Stimulated activated CD4-positive, alpha-beta T cell treated with anti-CD3 and anti-CD28 coated beads, Interleukin-4, amount 100 ng/mL, for 4 hours (primary cell): ENCODE measurements around the gene EPHB1.
"Not testable (repeated sequence)": the region's sequence is repeated elsewhere in the genome, so short reads cannot be mapped to it uniquely, and the experiment has no call there.

ENCODE experiments used
- DNase-seq, 2 experiments: peaks; one replicate each; pipeline ENCODE4 v3.0.0-alpha.2; 2020

Gene EPHB1

GRCh38 chr3:135056733-135057310 is 261.8 kb downstream of the EPHB1 start:
- DNase-seq: no peak

GRCh38 chr3:135057996-135058395 is 262.9 kb downstream of the EPHB1 start:
- DNase-seq: no peak

GRCh38 chr3:135059580-135059979 is 264.5 kb downstream of the EPHB1 start:
- no peak for DNase-seq

- DNase-seq: not testable (repeated sequence)
Measured at GRCh38 chr3:135066844-135067727, 272.0 kb downstream of the EPHB1 start.

GRCh38 chr3:135068011-135068410 is 273.0 kb downstream of the EPHB1 start:
- no peak for DNase-seq

GRCh38 chr3:135069406-135069805 is 274.3 kb downstream of the EPHB1 start:
- no peak for DNase-seq

- DNase-seq: no peak
Measured at GRCh38 chr3:135071483-135071882, 276.4 kb downstream of the EPHB1 start.

- no peak for DNase-seq
Measured at GRCh38 chr3:135072431-135072830, 277.4 kb downstream of the EPHB1 start.

- no peak for DNase-seq
Measured at GRCh38 chr3:135075157-135075556, 280.1 kb downstream of the EPHB1 start.

- DNase-seq: no peak
Measured at GRCh38 chr3:135076341-135076740, 281.3 kb downstream of the EPHB1 start.

- no peak for DNase-seq
Measured at GRCh38 chr3:135077186-135077585, 282.1 kb downstream of the EPHB1 start.

GRCh38 chr3:135078283-135078682 is 283.2 kb downstream of the EPHB1 start:
- no peak for DNase-seq

GRCh38 chr3:135079095-135079494 is 284.0 kb downstream of the EPHB1 start:
- DNase-seq: no peak

- no peak for DNase-seq
Measured at GRCh38 chr3:135081451-135081850, 286.4 kb downstream of the EPHB1 start.

- DNase-seq: no peak
Measured at GRCh38 chr3:135081856-135082434, 286.9 kb downstream of the EPHB1 start.

- no peak for DNase-seq
Measured at GRCh38 chr3:135082706-135083105, 287.6 kb downstream of the EPHB1 start.

- DNase-seq: no peak
Measured at GRCh38 chr3:135083179-135083578, 288.1 kb downstream of the EPHB1 start.

- DNase-seq: no peak
Measured at GRCh38 chr3:135083756-135084155, 288.7 kb downstream of the EPHB1 start.

GRCh38 chr3:135084405-135084804 is 289.3 kb downstream of the EPHB1 start:
- DNase-seq: no peak

GRCh38 chr3:135084976-135085375 is 289.9 kb downstream of the EPHB1 start:
- DNase-seq: no peak

- no peak for DNase-seq
Measured at GRCh38 chr3:135085652-135086436, 290.8 kb downstream of the EPHB1 start.

GRCh38 chr3:135087782-135088181 is 292.7 kb downstream of the EPHB1 start:
- no peak for DNase-seq

- no peak for DNase-seq
Measured at GRCh38 chr3:135089451-135089850, 294.4 kb downstream of the EPHB1 start.
